Stomach (tissue), 4 donors: ENCODE measurements around the gene VPS39.

Source experiments
- CTCF ChIP-seq, 7 experiments: fragments of 450-650 bp in 4 of 7; fragments of 200-600 bp in 3 of 7; sonication (generic) in 3 of 7; IDR thresholded peaks; one replicate each; pipeline ENCODE4 v1.5.1; 2016 to 2019; ENCODE audit warnings: antibody characterized with exemption in 7 of 7, control low read depth in 2 of 7, mild to moderate bottlenecking in 1 of 7
- POLR2A ChIP-seq, 4 donors: fragments of 450-650 bp; IDR thresholded peaks; one replicate each; pipeline ENCODE4 v1.6.1; 2016; ENCODE audit warnings: antibody characterized with exemption in 4 of 4, control low read depth in 2 of 4, mild to moderate bottlenecking in 1 of 4, moderate library complexity in 1 of 4

GRCh38 chr15:42228036-42228435 is 19.9 kb upstream of the VPS39 start:
- no peak for TF ChIP-seq POLR2A (IDR thresholded peaks at IDR 0.05)
- no peak for TF ChIP-seq CTCF (IDR thresholded peaks at IDR 0.05)
